Small intestine (tissue), 7 donors: ENCODE measurements around the gene GAST. TPM values are rescaled to one million over a fixed set of nuclear protein-coding genes. Genes with fewer than 3 reads are reported as not detected.

Source experiments
- DNase-seq, 2 donors: peaks; one replicate each; pipeline versions ENCODE4 v3.0.0 to v3.0.0-alpha.2; 2013
- FAIRE-seq: peaks from 2 replicates; lab custom pipeline; 2012; peaks lifted over from hg19 to GRCh38; lab: Jason Lieb, UNC
- H3K27ac ChIP-seq, 3 donors: one replicate each; pipeline ENCODE4 v1.5.1; 2013; ENCODE audit warnings: low read length in 2 of 3, mild to moderate bottlenecking in 2 of 3, control low read depth in 1 of 3, inconsistent platforms in 1 of 3, low read depth in 1 of 3, moderate library complexity in 1 of 3
- H3K27me3 ChIP-seq, 3 donors: one replicate each; pipeline ENCODE4 v1.6.1; 2013; ENCODE audit warnings: low read length in 3 of 3, inconsistent platforms in 1 of 3; ENCODE audit not compliant: control insufficient read depth in 3 of 3, insufficient read depth in 3 of 3
- H3K36me3 ChIP-seq, 3 donors: one replicate each; pipeline ENCODE4 v1.6.1; 2013; ENCODE audit warnings: low read length in 3 of 3, inconsistent platforms in 1 of 3, low read depth in 1 of 3, mild to moderate bottlenecking in 1 of 3, moderate library complexity in 1 of 3; ENCODE audit not compliant: control insufficient read depth in 3 of 3, insufficient read depth in 2 of 3
- H3K4me1 ChIP-seq, 3 donors: one replicate each; pipeline ENCODE4 v1.6.1; 2013; ENCODE audit warnings: low read length in 2 of 3, inconsistent platforms in 1 of 3, low read depth in 1 of 3, mild to moderate bottlenecking in 1 of 3, moderate library complexity in 1 of 3; ENCODE audit not compliant: control insufficient read depth in 3 of 3, insufficient read depth in 2 of 3
- H3K4me3 ChIP-seq, 3 donors: one replicate each; pipeline ENCODE4 v1.5.1; 2013; ENCODE audit warnings: low read length in 3 of 3, control low read depth in 1 of 3, inconsistent platforms in 1 of 3, low read depth in 1 of 3, mild to moderate bottlenecking in 1 of 3, moderate library complexity in 1 of 3
- H3K9me3 ChIP-seq, 2 donors: one replicate each; pipeline ENCODE4 v1.6.1; 2013; ENCODE audit warnings: low read depth in 1 of 2, low read length in 1 of 2; ENCODE audit not compliant: control insufficient read depth in 2 of 2, insufficient read depth in 1 of 2
- WGBS, 3 donors: extraction: QIAGEN DNeasy Blood & Tissue Kit; methylation state at CpG; one replicate each; pipeline ENCODE4 v1.1.7; 2013; 5-methylcytosine and 5-hydroxymethylcytosine counted together
- polyA plus RNA-seq, 4 donors: library from polyadenylated mRNA; stranded (reverse) in 3 of 4; unstranded in 1 of 4; fragments of 200-250 nt in 3 of 4; fragments of 120-200 nt in 1 of 4; gene quantifications; one replicate each; pipeline versions ENCODE4 v1.2.1 to v1.2.3, GENCODE V29; 2013
- donor health status: healthy with polysubstance abuse.
- donor health status: control.
- donor health status: control.
- donor health status: Bipolar disorder and iron deficiency.
- donor health status: healthy.

Gene GAST
- polyA plus RNA-seq, 4 donors: 1.9 TPM; not detected in 3

GRCh38 chr17:41754066-41754465 lies 41.9 kb downstream of the GAST start:
- Histone ChIP-seq H3K36me3 (peaks cover 5 to 74% (median 21%) of the 10 kb centered on the region in 3 donors), H3K27ac (no peak overlapping the region), H3K9me3 (no peaks in the 10 kb centered on the region), H3K4me3 (no peak overlapping the region), H3K4me1 (no peaks in the 10 kb centered on the region), H3K27me3 (no peaks in the 10 kb centered on the region)
- no peak for DNase-seq
- no peak for FAIRE-seq
- WGBS, 3 donors: 58 to 78% (median 69%) methylated on average over 8 to 12 of the region's 12 CpGs

- Histone ChIP-seq H3K36me3 (peaks cover 22 to 95% (median 40%) of the 10 kb centered on the region in 3 donors), H3K4me3 (no peak overlapping the region), H3K27me3 (no peaks in the 10 kb centered on the region), H3K27ac (no peak overlapping the region), H3K4me1 (no peaks in the 10 kb centered on the region), H3K9me3 (no peaks in the 10 kb centered on the region)
- FAIRE-seq (no peak), DNase-seq (no peak)
- WGBS, 3 donors: 79 to 83% (median 82%) methylated on average over 5 to 9 of the region's 9 CpGs
Measured at GRCh38 chr17:41758601-41759000, 46.5 kb downstream of the GAST start.

- H3K4me3 ChIP-seq: no peak overlapping the region
- DNase-seq (no peak), FAIRE-seq (no peak)
- peaks cover 27 to 94% (median 37%) of the 10 kb centered on the region in 3 donors for H3K36me3 ChIP-seq
- H3K4me1 ChIP-seq: no peaks in the 10 kb centered on the region
- H3K27me3 ChIP-seq: no peaks in the 10 kb centered on the region
- no peak overlapping the region for H3K27ac ChIP-seq
- no peaks in the 10 kb centered on the region for H3K9me3 ChIP-seq
- 83 to 86% (median 84%) methylated on average over 6 of the region's 6 CpGs for WGBS, 3 donors
Measured at GRCh38 chr17:41760878-41761277, 48.7 kb downstream of the GAST start.

GRCh38 chr17:41762391-41762790 lies 50.3 kb downstream of the GAST start:
- H3K4me3 ChIP-seq: no peak overlapping the region
- no peak for FAIRE-seq
- WGBS, 3 donors: 89 to 93% (median 90%) methylated on average over 6 of the region's 6 CpGs
- no peaks in the 10 kb centered on the region for H3K27me3 ChIP-seq
- H3K36me3 ChIP-seq: peaks cover 22 to 91% (median 35%) of the 10 kb centered on the region in 3 donors
- no peaks in the 10 kb centered on the region for H3K4me1 ChIP-seq
- H3K27ac ChIP-seq: no peak overlapping the region
- no peak for DNase-seq
- H3K9me3 ChIP-seq: no peaks in the 10 kb centered on the region

GRCh38 chr17:41762841-41763240 lies 50.7 kb downstream of the GAST start:
- Histone ChIP-seq H3K9me3 (no peaks in the 10 kb centered on the region), H3K27ac (no peak overlapping the region), H3K4me3 (no peak overlapping the region), H3K27me3 (no peaks in the 10 kb centered on the region), H3K36me3 (peaks cover 22 to 92% (median 31%) of the 10 kb centered on the region in 3 donors), H3K4me1 (no peaks in the 10 kb centered on the region)
- FAIRE-seq (no peak), DNase-seq (no peak)
- 90 to 93% (median 92%) methylated on average over 16 of the region's 16 CpGs for WGBS, 3 donors

GRCh38 chr17:41763327-41763726 lies 51.2 kb downstream of the GAST start:
- no peaks in the 10 kb centered on the region for H3K9me3 ChIP-seq
- DNase-seq (no peak), FAIRE-seq (no peak)
- no peak overlapping the region for H3K27ac ChIP-seq
- H3K4me1 ChIP-seq: no peaks in the 10 kb centered on the region
- H3K4me3 ChIP-seq: no peak overlapping the region
- 83 to 88% (median 87%) methylated on average over 8 of the region's 8 CpGs for WGBS, 3 donors
- no peaks in the 10 kb centered on the region for H3K27me3 ChIP-seq
- H3K36me3 ChIP-seq: peaks cover 22 to 92% (median 31%) of the 10 kb centered on the region in 3 donors

Other genes with a start within 250 kb of the GAST start
- not detected for gene KRT32, start 244.9 kb upstream of the GAST start, polyA plus RNA-seq
- not detected for gene KRT35, start 231.2 kb upstream of the GAST start, polyA plus RNA-seq
- under 1 TPM in 1 of 4 donors, not detected in 3; 0.04 TPM for gene KRT36, start 222.4 kb upstream of the GAST start, polyA plus RNA-seq
- 10 to 100 TPM in 3 of 4 donors, under 1 TPM in 1; 0.37 to 37.6 (median 18.2) TPM for gene KRT13, start 206.7 kb upstream of the GAST start, polyA plus RNA-seq
- gene KRT15, start 193.4 kb upstream of the GAST start, polyA plus RNA-seq: 10 to 100 TPM in 2 of 4 donors, 1 to 10 TPM in 1, under 1 TPM in 1; 0.62 to 18.9 (median 6.6) TPM
- gene KRT19, start 184.0 kb upstream of the GAST start, polyA plus RNA-seq: 1,000 to 10,000 TPM in 3 of 4 donors, 10 to 100 TPM in 1; 83.2 to 1,607 (median 1,272) TPM
- under 1 TPM in 1 of 4 donors, not detected in 3; 0.15 TPM for gene KRT9, start 140.3 kb upstream of the GAST start, polyA plus RNA-seq
- 1 to 10 TPM in 2 of 4 donors, under 1 TPM in 1, not detected in 1; 0.33 to 2.2 (median 1.1) TPM for gene KRT14, start 125.4 kb upstream of the GAST start, polyA plus RNA-seq
- under 1 TPM in 1 of 4 donors, not detected in 3; 0.25 TPM for gene KRT16, start 99.6 kb upstream of the GAST start, polyA plus RNA-seq
- 1 to 10 TPM in 2 of 4 donors, under 1 TPM in 1, not detected in 1; 0.65 to 2.4 (median 1.8) TPM for gene KRT17, start 87.8 kb upstream of the GAST start, polyA plus RNA-seq
- 100 to 1,000 TPM; 328 to 770 (median 618) TPM for gene EIF1, start 23.4 kb upstream of the GAST start, polyA plus RNA-seq
- under 1 TPM; 0.21 to 0.40 (median 0.25) TPM for gene HAP1, start 22.3 kb downstream of the GAST start, polyA plus RNA-seq
- 100 to 1,000 TPM; 122 to 316 (median 270) TPM for gene JUP, start 74.4 kb downstream of the GAST start, polyA plus RNA-seq
- gene P3H4, start 99.6 kb downstream of the GAST start, polyA plus RNA-seq: 10 to 100 TPM in 2 of 4 donors, 1 to 10 TPM in 2; 6.5 to 19.1 (median 11.2) TPM
- 10 to 100 TPM in 2 of 4 donors, 1 to 10 TPM in 1, under 1 TPM in 1; 0.67 to 39.7 (median 8.7) TPM for gene FKBP10, start 100.7 kb downstream of the GAST start, polyA plus RNA-seq
- 10 to 100 TPM; 10.5 to 36.0 (median 27.9) TPM for gene NT5C3B, start 123.9 kb downstream of the GAST start, polyA plus RNA-seq
- under 1 TPM in 1 of 4 donors, not detected in 3; 0.15 TPM for gene KLHL10, start 125.5 kb downstream of the GAST start, polyA plus RNA-seq
- gene KLHL11, start 153.1 kb downstream of the GAST start, polyA plus RNA-seq: 1 to 10 TPM in 2 of 4 donors, not detected in 2; 1.7 to 5.1 TPM
- 10 to 100 TPM; 44.0 to 84.9 (median 54.4) TPM for gene ACLY, start 206.6 kb downstream of the GAST start, polyA plus RNA-seq
- under 1 TPM in 2 of 4 donors, not detected in 2; 0.28 to 0.50 TPM for gene ODAD4, start 218.3 kb downstream of the GAST start, polyA plus RNA-seq